ENCODE measurements around the gene ZNF609.

- TF ChIP-seq, protein P1, sequence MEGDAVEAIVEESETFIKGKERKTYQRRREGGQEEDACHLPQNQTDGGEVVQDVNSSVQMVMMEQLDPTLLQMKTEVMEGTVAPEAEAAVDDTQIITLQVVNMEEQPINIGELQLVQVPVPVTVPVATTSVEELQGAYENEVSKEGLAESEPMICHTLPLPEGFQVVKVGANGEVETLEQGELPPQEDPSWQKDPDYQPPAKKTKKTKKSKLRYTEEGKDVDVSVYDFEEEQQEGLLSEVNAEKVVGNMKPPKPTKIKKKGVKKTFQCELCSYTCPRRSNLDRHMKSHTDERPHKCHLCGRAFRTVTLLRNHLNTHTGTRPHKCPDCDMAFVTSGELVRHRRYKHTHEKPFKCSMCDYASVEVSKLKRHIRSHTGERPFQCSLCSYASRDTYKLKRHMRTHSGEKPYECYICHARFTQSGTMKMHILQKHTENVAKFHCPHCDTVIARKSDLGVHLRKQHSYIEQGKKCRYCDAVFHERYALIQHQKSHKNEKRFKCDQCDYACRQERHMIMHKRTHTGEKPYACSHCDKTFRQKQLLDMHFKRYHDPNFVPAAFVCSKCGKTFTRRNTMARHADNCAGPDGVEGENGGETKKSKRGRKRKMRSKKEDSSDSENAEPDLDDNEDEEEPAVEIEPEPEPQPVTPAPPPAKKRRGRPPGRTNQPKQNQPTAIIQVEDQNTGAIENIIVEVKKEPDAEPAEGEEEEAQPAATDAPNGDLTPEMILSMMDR (IDR thresholded peaks at IDR 0.05): no peak
- TF ChIP-seq POLR2AphosphoS5 (IDR thresholded peaks at IDR 0.05): no peak
These were observed 187.0 kb downstream of the ZNF609 start for GRCh38 chr15:64647367-64647766.

Measured in gastroesophageal sphincter (tissue), 3 donors.